Body of pancreas (tissue), 4 donors: ENCODE data around the gene LRRC8C. TPM values are rescaled to one million over a fixed set of nuclear protein-coding genes. Genes with fewer than 3 reads are reported as not detected.

ENCODE experiments used
- ATAC-seq: fragments of 150-250 bp; one replicate; pipeline ENCODE4 v1.9.1; 2016
- DNase-seq, 4 donors: peaks; one replicate each; pipeline ENCODE4 v3.0.0-alpha.2; 2019
- H3K27ac ChIP-seq, 4 donors: fragments of 200-600 bp; sonication (generic); 1 replicate in 3 of 4; 2 replicates in 1 of 4; pipeline versions ENCODE4 v1.5.1 to v1.6.1; 2016 to 2019; ENCODE audit warnings: mild to moderate bottlenecking in 1 of 4, mixed read lengths in 1 of 4, moderate library complexity in 1 of 4
- H3K27me3 ChIP-seq, 2 donors: fragments of 200-600 bp; sonication (generic); one replicate each; pipeline ENCODE4 v1.6.0; 2016; ENCODE audit warnings: mild to moderate bottlenecking in 1 of 2
- H3K36me3 ChIP-seq, 2 donors: fragments of 200-600 bp; sonication (generic); replicated peaks in 1 of 2; 2 replicates each; pipeline ENCODE4 v1.5.1; 2016; ENCODE audit warnings: low read depth in 2 of 2; ENCODE audit not compliant: insufficient read depth in 1 of 2
- H3K4me1 ChIP-seq: fragments of 200-600 bp; sonication (generic); one replicate; pipeline ENCODE4 v1.6.0; 2016
- H3K4me3 ChIP-seq, 2 donors: fragments of 200-600 bp; sonication (generic); 1 replicate in 1 of 2; 2 replicates in 1 of 2; pipeline ENCODE4 v1.5.1; 2016 to 2019
- H3K9me3 ChIP-seq, 3 donors: fragments of 200-600 bp; sonication (generic); 1 replicate in 2 of 3; 2 replicates in 1 of 3; pipeline ENCODE4 v1.5.1; 2016
- POLR2A ChIP-seq, 3 donors: fragments of 450-650 bp; IDR thresholded peaks; one replicate each; pipeline ENCODE4 v1.6.1; 2016; ENCODE audit warnings: antibody characterized with exemption in 3 of 3, mild to moderate bottlenecking in 2 of 3
- WGBS, 2 donors: methylation state at CpG; one replicate each; pipeline ENCODE4 v1.1.5; 2017; 5-methylcytosine and 5-hydroxymethylcytosine counted together
- intact Hi-C: fragments of 100-400 bp; cut with DNase I; formaldehyde crosslinking; loops from one replicate; pipeline ENCODE4 v1.15.1; 2023
- total RNA-seq, 2 donors: library from RNA; depleted of rRNA; stranded (reverse); fragments of >200 nt; gene quantifications; one replicate each; pipeline ENCODE4 v1.1.0, GENCODE V29; 2016
- TF ChIP-seq, protein P1 (sequence below), 7 experiments: fragments of 450-650 bp in 4 of 7; fragments of 200-600 bp in 3 of 7; sonication (generic) in 3 of 7; IDR thresholded peaks; one replicate each; pipeline ENCODE4 v1.5.1; 2016 to 2019; ENCODE audit warnings: antibody characterized with exemption in 7 of 7

Gene LRRC8C
- total RNA-seq, 2 donors from 2014 or later: 3.4 to 4.6 TPM

DNA sequence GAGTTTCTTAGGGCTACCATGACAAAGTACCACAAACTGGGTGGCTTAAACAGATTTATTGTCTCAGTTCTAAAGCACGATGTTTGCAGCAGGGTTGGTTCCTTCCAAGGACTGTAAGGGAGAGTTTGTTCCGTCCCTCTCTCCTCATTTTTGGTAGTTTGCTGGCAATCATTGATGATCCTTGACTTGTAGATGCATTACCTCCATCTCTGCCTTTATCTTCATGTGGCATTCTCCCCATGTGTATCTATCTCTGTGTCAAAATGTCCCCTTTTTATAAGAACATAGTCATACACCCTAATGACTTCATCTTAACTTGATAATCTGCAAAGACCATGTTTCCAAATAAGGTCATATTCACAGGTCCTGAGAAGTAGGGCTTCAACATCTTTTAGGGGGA lies 90.2 kb downstream of the LRRC8C start:
- no peaks in the 10 kb centered on the region for H3K9me3 ChIP-seq
- WGBS, 2 donors: 76 to 85% methylated on average over 2 of the region's 2 CpGs
- H3K36me3 ChIP-seq: no peaks in the 10 kb centered on the region
- H3K27me3 ChIP-seq: no peaks in the 10 kb centered on the region
- no peak overlapping the region for H3K27ac ChIP-seq
- intact Hi-C loops: no loop called here
- ATAC-seq (no peak), DNase-seq (no peak)
- no peaks in the 10 kb centered on the region for H3K4me1 ChIP-seq
- no peak overlapping the region for H3K4me3 ChIP-seq
- TF ChIP-seq, protein P1, sequence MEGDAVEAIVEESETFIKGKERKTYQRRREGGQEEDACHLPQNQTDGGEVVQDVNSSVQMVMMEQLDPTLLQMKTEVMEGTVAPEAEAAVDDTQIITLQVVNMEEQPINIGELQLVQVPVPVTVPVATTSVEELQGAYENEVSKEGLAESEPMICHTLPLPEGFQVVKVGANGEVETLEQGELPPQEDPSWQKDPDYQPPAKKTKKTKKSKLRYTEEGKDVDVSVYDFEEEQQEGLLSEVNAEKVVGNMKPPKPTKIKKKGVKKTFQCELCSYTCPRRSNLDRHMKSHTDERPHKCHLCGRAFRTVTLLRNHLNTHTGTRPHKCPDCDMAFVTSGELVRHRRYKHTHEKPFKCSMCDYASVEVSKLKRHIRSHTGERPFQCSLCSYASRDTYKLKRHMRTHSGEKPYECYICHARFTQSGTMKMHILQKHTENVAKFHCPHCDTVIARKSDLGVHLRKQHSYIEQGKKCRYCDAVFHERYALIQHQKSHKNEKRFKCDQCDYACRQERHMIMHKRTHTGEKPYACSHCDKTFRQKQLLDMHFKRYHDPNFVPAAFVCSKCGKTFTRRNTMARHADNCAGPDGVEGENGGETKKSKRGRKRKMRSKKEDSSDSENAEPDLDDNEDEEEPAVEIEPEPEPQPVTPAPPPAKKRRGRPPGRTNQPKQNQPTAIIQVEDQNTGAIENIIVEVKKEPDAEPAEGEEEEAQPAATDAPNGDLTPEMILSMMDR (IDR thresholded peaks at IDR 0.05): no peak
- no peak for TF ChIP-seq POLR2A (IDR thresholded peaks at IDR 0.05)

DNA sequence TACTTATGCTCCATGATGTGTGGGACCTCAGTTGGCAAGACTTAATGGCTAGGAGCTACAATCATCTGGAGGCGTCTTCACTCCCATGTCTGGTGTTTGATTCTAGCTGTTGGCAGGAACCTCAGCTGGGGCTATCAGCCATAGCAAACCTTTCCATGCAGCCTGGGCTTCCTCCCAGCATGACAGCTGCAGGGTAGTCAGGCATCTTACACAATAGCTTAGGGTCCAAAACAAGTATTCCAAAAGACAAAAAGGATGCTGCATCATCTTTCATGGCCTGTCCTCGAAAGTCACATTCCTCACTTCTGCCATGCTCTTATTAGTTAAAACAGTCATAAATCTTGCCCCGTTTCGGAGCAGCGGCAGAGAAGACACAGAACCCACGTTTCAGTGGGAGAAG lies 90.9 kb downstream of the LRRC8C start:
- no peaks in the 10 kb centered on the region for H3K9me3 ChIP-seq
- TF ChIP-seq, protein P1 (IDR thresholded peaks at IDR 0.05): no peak
- TF ChIP-seq POLR2A (IDR thresholded peaks at IDR 0.05): no peak
- intact Hi-C loops: no loop called here
- no peak overlapping the region for H3K4me3 ChIP-seq
- H3K27me3 ChIP-seq: no peaks in the 10 kb centered on the region
- no peak overlapping the region for H3K27ac ChIP-seq
- no peak for ATAC-seq
- WGBS, 2 donors: 56 to 58% methylated on average over 6 of the region's 6 CpGs
- DNase-seq: peak in 2 of 4 donors; percentile 15 to 34
- no peaks in the 10 kb centered on the region for H3K36me3 ChIP-seq
- H3K4me1 ChIP-seq: no peaks in the 10 kb centered on the region

DNA sequence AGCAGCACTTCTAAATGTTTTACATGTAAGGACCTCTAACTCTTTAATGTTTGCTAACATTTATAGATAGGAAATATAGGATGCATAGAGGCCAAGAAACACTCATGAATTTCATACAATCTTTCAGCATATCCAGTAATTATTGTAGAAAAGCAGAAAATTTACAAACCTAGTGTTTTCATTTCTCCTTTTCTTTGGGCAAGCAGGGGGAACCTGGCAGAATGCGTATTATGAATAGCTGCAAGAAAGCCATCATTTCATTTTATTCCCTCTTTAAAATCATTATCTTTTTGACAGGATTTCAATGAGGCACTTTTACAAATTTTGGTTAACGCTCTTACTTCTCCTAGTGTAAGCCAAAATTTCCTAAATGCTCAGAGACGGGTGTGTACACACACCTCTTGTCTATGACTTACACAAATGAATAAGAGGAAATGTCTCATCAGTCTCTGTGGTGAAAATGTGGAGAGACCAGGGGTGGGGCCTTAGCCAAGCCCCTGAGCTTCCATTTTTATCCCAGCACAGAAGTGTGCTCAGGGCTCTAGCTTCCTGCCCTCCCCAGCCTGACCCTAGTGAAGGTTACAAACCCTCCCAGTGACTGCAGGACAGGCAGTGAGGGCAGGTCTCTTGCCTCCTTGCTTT lies 91.6 kb downstream of the LRRC8C start:
- Histone ChIP-seq H3K9me3 (no peaks in the 10 kb centered on the region), H3K27me3 (no peaks in the 10 kb centered on the region), H3K4me1 (no peaks in the 10 kb centered on the region), H3K27ac (peak overlapping the region in 1 of 4 donors; percentile 3), H3K36me3 (no peaks in the 10 kb centered on the region), H3K4me3 (no peak overlapping the region)
- TF ChIP-seq, protein P1 (IDR thresholded peaks at IDR 0.05): no peak
- TF ChIP-seq POLR2A (IDR thresholded peaks at IDR 0.05): no peak
- no peak for ATAC-seq
- intact Hi-C loops: no loop called here
- peak in 1 of 4 donors; percentile 16 for DNase-seq
- WGBS, 2 donors: 68 to 75% methylated on average over 3 of the region's 3 CpGs

DNA sequence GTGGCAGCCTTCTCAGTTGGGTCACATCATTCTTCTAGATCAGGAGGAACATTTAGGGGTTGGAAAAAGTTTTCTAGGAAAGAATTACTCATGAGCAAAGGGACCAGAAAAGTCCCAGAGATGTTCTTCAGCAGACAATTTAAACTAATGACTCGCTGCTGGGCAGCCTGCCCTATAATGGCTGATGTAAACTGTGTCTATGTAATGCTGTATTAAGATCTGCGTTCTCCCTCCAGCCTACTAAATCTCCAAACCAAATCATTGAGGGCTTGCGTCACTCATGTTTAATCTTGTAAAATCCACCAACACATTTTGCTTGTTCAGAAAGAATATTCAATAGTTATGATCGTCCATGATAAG lies 92.1 kb downstream of the LRRC8C start:
- Histone ChIP-seq H3K36me3 (no peaks in the 10 kb centered on the region), H3K9me3 (no peaks in the 10 kb centered on the region), H3K4me1 (no peaks in the 10 kb centered on the region), H3K4me3 (no peak overlapping the region), H3K27ac (no peak overlapping the region), H3K27me3 (no peaks in the 10 kb centered on the region)
- ATAC-seq: no peak
- peak in 2 of 4 donors; percentile 13 to 15 for DNase-seq
- intact Hi-C loops: no loop called here
- TF ChIP-seq POLR2A (IDR thresholded peaks at IDR 0.05): no peak
- TF ChIP-seq, protein P1 (IDR thresholded peaks at IDR 0.05): no peak
- 58 to 75% methylated on average over 4 of the region's 4 CpGs for WGBS, 2 donors

DNA sequence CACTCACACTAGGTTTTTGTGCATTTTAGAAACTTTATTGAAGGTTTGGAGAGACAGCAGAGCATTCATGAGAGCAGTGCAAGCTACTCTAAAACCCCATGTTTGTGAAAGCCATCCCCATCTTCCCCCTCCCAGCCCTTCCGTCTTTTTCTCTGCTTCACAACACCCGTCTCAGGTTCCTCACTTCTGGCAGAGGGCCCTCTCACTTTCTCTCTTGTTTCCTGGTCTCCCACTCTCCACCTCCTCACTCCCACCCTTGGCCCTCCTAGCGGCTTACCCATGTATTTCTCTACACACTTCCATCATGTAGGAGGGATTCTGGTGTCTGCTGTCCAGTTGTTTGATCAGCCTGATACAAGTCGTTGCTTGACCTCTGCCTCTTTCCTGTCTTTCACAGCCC lies 92.7 kb downstream of the LRRC8C start:
- ATAC-seq: no peak
- Histone ChIP-seq H3K27ac (no peak overlapping the region), H3K9me3 (no peaks in the 10 kb centered on the region), H3K4me3 (no peak overlapping the region), H3K27me3 (no peaks in the 10 kb centered on the region), H3K4me1 (no peaks in the 10 kb centered on the region), H3K36me3 (no peaks in the 10 kb centered on the region)
- WGBS, 2 donors: 66 to 75% methylated on average over 4 of the region's 4 CpGs
- intact Hi-C loops: no loop called here
- TF ChIP-seq, protein P1 (IDR thresholded peaks at IDR 0.05): no peak
- no peak for TF ChIP-seq POLR2A (IDR thresholded peaks at IDR 0.05)
- DNase-seq: no peak
